Measurements from ENCODE around the gene TAAR1.
"Not testable (repeated sequence)": the region's sequence is repeated elsewhere in the genome, so short reads cannot be mapped to it uniquely, and the experiment has no call there.

TAAR1 gene

GRCh38 chr6:132659082-132659481, at the start of gene TAAR1:
TAAR1 (minus strand) TSS chr6:132659182; CDS start chr6:132646003, 13,179 bp downstream.
- no peak for DNase-seq

GRCh38 chr6:132708771-132709170, 49.8 kb upstream of the TAAR1 start:
- no peak for DNase-seq

GRCh38 chr6:132708002-132708401, 49.0 kb upstream of the TAAR1 start:
- DNase-seq: no peak

- DNase-seq: not testable (repeated sequence)
Observed at GRCh38 chr6:132706756-132707155, 47.8 kb upstream of the TAAR1 start.

- DNase-seq: no peak
Observed at GRCh38 chr6:132703936-132704335, 45.0 kb upstream of the TAAR1 start.

- no peak for DNase-seq
Observed at GRCh38 chr6:132698608-132699007, 39.6 kb upstream of the TAAR1 start.

- no peak for DNase-seq
Observed at GRCh38 chr6:132695773-132696172, 36.8 kb upstream of the TAAR1 start.

GRCh38 chr6:132693478-132693877, 34.5 kb upstream of the TAAR1 start:
- no peak for DNase-seq

- DNase-seq: no peak
Observed at GRCh38 chr6:132690678-132691077, 31.7 kb upstream of the TAAR1 start.

- no peak for DNase-seq
Observed at GRCh38 chr6:132687306-132687705, 28.3 kb upstream of the TAAR1 start.

- DNase-seq: no peak
Observed at GRCh38 chr6:132686531-132686930, 27.5 kb upstream of the TAAR1 start.

GRCh38 chr6:132685009-132685408, 26.0 kb upstream of the TAAR1 start:
- no peak for DNase-seq

GRCh38 chr6:132684272-132684671, 25.3 kb upstream of the TAAR1 start:
- DNase-seq: no peak

GRCh38 chr6:132683543-132683942, 24.6 kb upstream of the TAAR1 start:
- no peak for DNase-seq

GRCh38 chr6:132679094-132679493, 20.1 kb upstream of the TAAR1 start:
- DNase-seq: not testable (repeated sequence)

- DNase-seq: peak; percentile 12
Observed at GRCh38 chr6:132675749-132676148, 16.8 kb upstream of the TAAR1 start.

- no peak for DNase-seq
Observed at GRCh38 chr6:132675002-132675401, 16.0 kb upstream of the TAAR1 start.

- DNase-seq: no peak
Observed at GRCh38 chr6:132673376-132674094, 14.6 kb upstream of the TAAR1 start.

- DNase-seq: no peak
Observed at GRCh38 chr6:132671295-132671694, 12.3 kb upstream of the TAAR1 start.

- no peak for DNase-seq
Observed at GRCh38 chr6:132669690-132670291, 10.8 kb upstream of the TAAR1 start.

- DNase-seq: no peak
Observed at GRCh38 chr6:132666118-132666517, 7.1 kb upstream of the TAAR1 start.

GRCh38 chr6:132664309-132665034, 5.5 kb upstream of the TAAR1 start:
- DNase-seq: no peak

GRCh38 chr6:132663661-132664060, 4.7 kb upstream of the TAAR1 start:
- DNase-seq: no peak

GRCh38 chr6:132661906-132662305, 2.9 kb upstream of the TAAR1 start:
- DNase-seq: no peak
